HEK293 (cell line): Measurements from ENCODE around the gene GLO1.
A peak's percentile ranks its signal among the peaks of the same experiment; 100 is the strongest.

Source experiments
- CTCF ChIA-PET: fragments of 350-600 bp; formaldehyde crosslinking; extraction: SDS; loops from one replicate; lab custom pipeline; 2021; ENCODE audit warnings: antibody characterized with exemption; lab: Yijun Ruan, JAX
- POLR2A ChIA-PET: fragments of 300-600 bp; formaldehyde crosslinking; extraction: SDS; loops from one replicate; lab custom pipeline; 2020; ENCODE audit warnings: antibody characterized with exemption, inconsistent platforms; lab: Yijun Ruan, JAX
- H3K27ac ChIP-seq: fragments of 200-500 bp; sonication (Bioruptor generic); 2 replicates; pipeline ENCODE4 v1.5.1; 2014; ENCODE audit warnings: low read depth, low read length, control low read depth, inconsistent platforms; ENCODE audit errors: extremely low read depth
- H3K36me3 ChIP-seq, 2 experiments: fragments of 200-500 bp in 1 of 2; sonication (Bioruptor generic) in 1 of 2; 1 replicate in 1 of 2; 2 replicates in 1 of 2; pipeline ENCODE4 v1.5.1; 2014 to 2017; ENCODE audit warnings: inconsistent platforms in 2 of 2, low read length in 2 of 2; ENCODE audit not compliant: control insufficient read depth in 2 of 2, insufficient read depth in 1 of 2
- H3K4me1 ChIP-seq: fragments of 200-500 bp; sonication (Bioruptor generic); 2 replicates; pipeline ENCODE4 v1.5.1; 2014; ENCODE audit warnings: mild to moderate bottlenecking, low read length, inconsistent platforms; ENCODE audit not compliant: control insufficient read depth, insufficient read depth
- H3K4me3 ChIP-seq: 2 replicates; pipeline ENCODE4 v1.5.1; 2011; ENCODE audit warnings: low read depth, mild to moderate bottlenecking, control low read depth, low read length, moderate library complexity
- H3K9me3 ChIP-seq: fragments of 200-500 bp; sonication (Bioruptor generic); 2 replicates; pipeline ENCODE4 v1.5.1; 2014; ENCODE audit warnings: low read depth, low read length, inconsistent platforms; ENCODE audit not compliant: control insufficient read depth, insufficient read depth
- ELK4 ChIP-seq: IDR thresholded peaks from 2 replicates; pipeline ENCODE4 v1.6.1; 2011; ENCODE audit warnings: mild to moderate bottlenecking, low read depth, low read length, borderline replicate concordance
- FEZF1 ChIP-seq: fragments of 450-650 bp; formaldehyde crosslinking; IDR thresholded peaks from 2 replicates; pipeline ENCODE4 v1.5.1; 2016; ENCODE audit warnings: missing biosample characterization, missing genetic modification characterization
- KLF9 ChIP-seq: fragments of 450-650 bp; formaldehyde crosslinking; IDR thresholded peaks from 2 replicates; pipeline ENCODE4 v1.5.1; 2016; ENCODE audit warnings: missing biosample characterization, missing genetic modification characterization, low read depth
- MZF1 ChIP-seq: fragments of 450-650 bp; formaldehyde crosslinking; IDR thresholded peaks from 2 replicates; pipeline ENCODE4 v1.5.1; 2017; ENCODE audit warnings: missing biosample characterization, missing genetic modification characterization, borderline replicate concordance
- RBAK ChIP-seq: fragments of 450-650 bp; formaldehyde crosslinking; IDR thresholded peaks from 2 replicates; pipeline ENCODE4 v1.5.1; 2016; ENCODE audit warnings: missing biosample characterization, missing genetic modification characterization
- SP2 ChIP-seq: fragments of 450-650 bp; formaldehyde crosslinking; IDR thresholded peaks from 2 replicates; pipeline ENCODE4 v1.5.1; 2016; ENCODE audit warnings: missing biosample characterization, missing genetic modification characterization
- ZEB2 ChIP-seq: fragments of 450-650 bp; formaldehyde crosslinking; IDR thresholded peaks from 2 replicates; pipeline ENCODE4 v1.5.1; 2016; ENCODE audit warnings: missing biosample characterization, missing genetic modification characterization
- ZNF174 ChIP-seq: fragments of 450-650 bp; formaldehyde crosslinking; IDR thresholded peaks from 2 replicates; pipeline ENCODE4 v1.5.0; 2017; ENCODE audit warnings: missing biosample characterization, mild to moderate bottlenecking, missing genetic modification characterization
- ZNF214 ChIP-seq: fragments of 450-650 bp; formaldehyde crosslinking; IDR thresholded peaks from 2 replicates; pipeline ENCODE4 v1.5.1; 2017; ENCODE audit warnings: missing biosample characterization, mild to moderate bottlenecking, missing genetic modification characterization, borderline replicate concordance
- ZNF341 ChIP-seq: fragments of 450-650 bp; formaldehyde crosslinking; IDR thresholded peaks from 2 replicates; pipeline ENCODE4; 2016; ENCODE audit warnings: low read depth, missing biosample characterization, missing genetic modification characterization
- ZNF362 ChIP-seq: fragments of 450-650 bp; formaldehyde crosslinking; IDR thresholded peaks from 2 replicates; pipeline ENCODE4 v1.5.1; 2016; ENCODE audit warnings: missing biosample characterization, missing genetic modification characterization
- ZNF366 ChIP-seq: fragments of 450-650 bp; formaldehyde crosslinking; conservative IDR thresholded peaks from 2 replicates; pipeline ENCODE4 v1.5.1; 2016; ENCODE audit warnings: missing biosample characterization, missing genetic modification characterization
- ZNF529 ChIP-seq: fragments of 450-650 bp; formaldehyde crosslinking; IDR thresholded peaks from 2 replicates; pipeline ENCODE4 v1.5.1; 2017; ENCODE audit warnings: missing genetic modification characterization, missing biosample characterization; ENCODE audit not compliant: insufficient replicate concordance
- ZNF639 ChIP-seq: fragments of 450-650 bp; formaldehyde crosslinking; IDR thresholded peaks from 2 replicates; pipeline ENCODE4 v1.5.1; 2016; ENCODE audit warnings: missing biosample characterization, missing genetic modification characterization
- ZNF660 ChIP-seq: fragments of 450-650 bp; IDR thresholded peaks from 2 replicates; pipeline ENCODE4 v1.5.1; 2018; ENCODE audit warnings: missing biosample characterization, mild to moderate bottlenecking, missing genetic modification characterization
- ZNF664 ChIP-seq: fragments of 450-650 bp; formaldehyde crosslinking; IDR thresholded peaks from 2 replicates; pipeline ENCODE4 v1.5.1; 2016; ENCODE audit warnings: missing biosample characterization, missing genetic modification characterization
- ZNF704 ChIP-seq: fragments of 450-650 bp; formaldehyde crosslinking; IDR thresholded peaks from 2 replicates; pipeline ENCODE4 v1.5.1; 2016; ENCODE audit warnings: missing biosample characterization, missing genetic modification characterization
- TF ChIP-seq, protein P1 (sequence below): fragments of 450-650 bp; formaldehyde crosslinking; IDR thresholded peaks from 2 replicates; pipeline ENCODE4 v1.5.1; 2016; ENCODE audit warnings: missing biosample characterization, missing genetic modification characterization
- TF ChIP-seq, protein P2 (sequence below): fragments of 450-650 bp; formaldehyde crosslinking; IDR thresholded peaks from 2 replicates; pipeline ENCODE4 v1.5.1; 2016; ENCODE audit warnings: missing biosample characterization, missing genetic modification characterization, borderline replicate concordance

Gene GLO1

GRCh38 chr6:38673397-38674165, 29.4 kb downstream of the GLO1 start (continued):
- no peak for TF ChIP-seq ZNF704 (tag by site-specific recombination)
- 0 out of 2 replicates have a peak, but pooled peaks have one; percentile 33 for TF ChIP-seq ZEB2
- TF ChIP-seq SP2 (tag by site-specific recombination), result 0 out of 2 replicates have a peak, but pooled peaks have one; percentile 15
- TF ChIP-seq, all 188 proteins: peak for 9

- no peak overlapping the region for H3K4me3 ChIP-seq
- no peaks in the 10 kb centered on the region for H3K9me3 ChIP-seq
- H3K4me1 ChIP-seq, result no peaks in the 10 kb centered on the region; the same call in 1 of the 2 replicates
- ChIA-PET POLR2A (no interaction called here), CTCF (interaction anchor here (0.6 to 1.4 kb wide), 8 partner anchors 11 to 180 kb away, joined by 3 to 6 read pairs (median 4); no protein-coding TSS in a partner anchor)
- no peak overlapping the region for H3K27ac ChIP-seq
- H3K36me3 ChIP-seq, result peaks cover 9 to 25% of the 10 kb centered on the region in 2 experiments
- TF ChIP-seq, protein P1, sequence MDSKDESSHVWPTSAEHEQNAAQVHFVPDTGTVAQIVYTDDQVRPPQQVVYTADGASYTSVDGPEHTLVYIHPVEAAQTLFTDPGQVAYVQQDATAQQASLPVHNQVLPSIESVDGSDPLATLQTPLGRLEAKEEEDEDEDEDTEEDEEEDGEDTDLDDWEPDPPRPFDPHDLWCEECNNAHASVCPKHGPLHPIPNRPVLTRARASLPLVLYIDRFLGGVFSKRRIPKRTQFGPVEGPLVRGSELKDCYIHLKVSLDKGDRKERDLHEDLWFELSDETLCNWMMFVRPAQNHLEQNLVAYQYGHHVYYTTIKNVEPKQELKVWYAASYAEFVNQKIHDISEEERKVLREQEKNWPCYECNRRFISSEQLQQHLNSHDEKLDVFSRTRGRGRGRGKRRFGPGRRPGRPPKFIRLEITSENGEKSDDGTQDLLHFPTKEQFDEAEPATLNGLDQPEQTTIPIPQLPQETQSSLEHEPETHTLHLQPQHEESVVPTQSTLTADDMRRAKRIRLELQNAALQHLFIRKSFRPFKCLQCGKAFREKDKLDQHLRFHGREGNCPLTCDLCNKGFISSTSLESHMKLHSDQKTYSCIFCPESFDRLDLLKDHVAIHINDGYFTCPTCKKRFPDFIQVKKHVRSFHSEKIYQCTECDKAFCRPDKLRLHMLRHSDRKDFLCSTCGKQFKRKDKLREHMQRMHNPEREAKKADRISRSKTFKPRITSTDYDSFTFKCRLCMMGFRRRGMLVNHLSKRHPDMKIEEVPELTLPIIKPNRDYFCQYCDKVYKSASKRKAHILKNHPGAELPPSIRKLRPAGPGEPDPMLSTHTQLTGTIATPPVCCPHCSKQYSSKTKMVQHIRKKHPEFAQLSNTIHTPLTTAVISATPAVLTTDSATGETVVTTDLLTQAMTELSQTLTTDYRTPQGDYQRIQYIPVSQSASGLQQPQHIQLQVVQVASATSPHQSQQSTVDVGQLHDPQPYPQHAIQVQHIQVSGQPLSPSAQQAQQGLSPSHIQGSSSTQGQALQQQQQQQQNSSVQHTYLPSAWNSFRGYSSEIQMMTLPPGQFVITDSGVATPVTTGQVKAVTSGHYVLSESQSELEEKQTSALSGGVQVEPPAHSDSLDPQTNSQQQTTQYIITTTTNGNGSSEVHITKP (tag by site-specific recombination), result peak; percentile 33; the same call in 1 of the 2 replicates
- TF ChIP-seq, protein P2, sequence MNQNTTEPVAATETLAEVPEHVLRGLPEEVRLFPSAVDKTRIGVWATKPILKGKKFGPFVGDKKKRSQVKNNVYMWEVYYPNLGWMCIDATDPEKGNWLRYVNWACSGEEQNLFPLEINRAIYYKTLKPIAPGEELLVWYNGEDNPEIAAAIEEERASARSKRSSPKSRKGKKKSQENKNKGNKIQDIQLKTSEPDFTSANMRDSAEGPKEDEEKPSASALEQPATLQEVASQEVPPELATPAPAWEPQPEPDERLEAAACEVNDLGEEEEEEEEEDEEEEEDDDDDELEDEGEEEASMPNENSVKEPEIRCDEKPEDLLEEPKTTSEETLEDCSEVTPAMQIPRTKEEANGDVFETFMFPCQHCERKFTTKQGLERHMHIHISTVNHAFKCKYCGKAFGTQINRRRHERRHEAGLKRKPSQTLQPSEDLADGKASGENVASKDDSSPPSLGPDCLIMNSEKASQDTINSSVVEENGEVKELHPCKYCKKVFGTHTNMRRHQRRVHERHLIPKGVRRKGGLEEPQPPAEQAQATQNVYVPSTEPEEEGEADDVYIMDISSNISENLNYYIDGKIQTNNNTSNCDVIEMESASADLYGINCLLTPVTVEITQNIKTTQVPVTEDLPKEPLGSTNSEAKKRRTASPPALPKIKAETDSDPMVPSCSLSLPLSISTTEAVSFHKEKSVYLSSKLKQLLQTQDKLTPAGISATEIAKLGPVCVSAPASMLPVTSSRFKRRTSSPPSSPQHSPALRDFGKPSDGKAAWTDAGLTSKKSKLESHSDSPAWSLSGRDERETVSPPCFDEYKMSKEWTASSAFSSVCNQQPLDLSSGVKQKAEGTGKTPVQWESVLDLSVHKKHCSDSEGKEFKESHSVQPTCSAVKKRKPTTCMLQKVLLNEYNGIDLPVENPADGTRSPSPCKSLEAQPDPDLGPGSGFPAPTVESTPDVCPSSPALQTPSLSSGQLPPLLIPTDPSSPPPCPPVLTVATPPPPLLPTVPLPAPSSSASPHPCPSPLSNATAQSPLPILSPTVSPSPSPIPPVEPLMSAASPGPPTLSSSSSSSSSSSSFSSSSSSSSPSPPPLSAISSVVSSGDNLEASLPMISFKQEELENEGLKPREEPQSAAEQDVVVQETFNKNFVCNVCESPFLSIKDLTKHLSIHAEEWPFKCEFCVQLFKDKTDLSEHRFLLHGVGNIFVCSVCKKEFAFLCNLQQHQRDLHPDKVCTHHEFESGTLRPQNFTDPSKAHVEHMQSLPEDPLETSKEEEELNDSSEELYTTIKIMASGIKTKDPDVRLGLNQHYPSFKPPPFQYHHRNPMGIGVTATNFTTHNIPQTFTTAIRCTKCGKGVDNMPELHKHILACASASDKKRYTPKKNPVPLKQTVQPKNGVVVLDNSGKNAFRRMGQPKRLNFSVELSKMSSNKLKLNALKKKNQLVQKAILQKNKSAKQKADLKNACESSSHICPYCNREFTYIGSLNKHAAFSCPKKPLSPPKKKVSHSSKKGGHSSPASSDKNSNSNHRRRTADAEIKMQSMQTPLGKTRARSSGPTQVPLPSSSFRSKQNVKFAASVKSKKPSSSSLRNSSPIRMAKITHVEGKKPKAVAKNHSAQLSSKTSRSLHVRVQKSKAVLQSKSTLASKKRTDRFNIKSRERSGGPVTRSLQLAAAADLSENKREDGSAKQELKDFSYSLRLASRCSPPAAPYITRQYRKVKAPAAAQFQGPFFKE (tag by site-specific recombination), result no peak
- TF ChIP-seq ZNF660 (tag by site-specific recombination), result peak; percentile 16; the same call in 1 of the 2 replicates
- no peak for TF ChIP-seq ZNF529 (tag by site-specific recombination)
- TF ChIP-seq MZF1 (tag by site-specific recombination), result no peak
- no peak for TF ChIP-seq ZNF639 (tag by site-specific recombination)
- no peak for TF ChIP-seq ZNF341 (tag by site-specific recombination)
- no peak for TF ChIP-seq ZNF366 (tag by site-specific recombination)
- no peak for TF ChIP-seq FEZF1
- TF ChIP-seq ELK4, result no peak
- no peak for TF ChIP-seq ZNF362 (tag by site-specific recombination)
- no peak for TF ChIP-seq ZNF214
- TF ChIP-seq ZNF664, result no peak
- TF ChIP-seq KLF9, result no peak
- TF ChIP-seq RBAK (tag by site-specific recombination), result no peak
- TF ChIP-seq ZNF174 (tag by site-specific recombination), result no peak
Observed at GRCh38 chr6:38671885-38672467, 31.0 kb downstream of the GLO1 start.
